ENCODE results near the gene PIK3R1.

PIK3R1 gene

GRCh38 chr5:68221488-68221887 lies 5.9 kb downstream of the PIK3R1 start:
- no peak overlapping the region for H3K27ac ChIP-seq (ENCODE audit: low read depth, low read length)
- no peaks in the 10 kb centered on the region for H3F3A ChIP-seq (ENCODE audit: control insufficient read depth, insufficient read depth)
- TF ChIP-seq EZH2phosphoT487 (IDR thresholded peaks at IDR 0.05; ENCODE audit: borderline replicate concordance, low read length) (no peak), CTCF (IDR thresholded peaks at IDR 0.05; ENCODE audit: low read depth, low read length, poor library complexity, severe bottlenecking) (no peak)
- no peak overlapping the region for H3K4me2 ChIP-seq (ENCODE audit: low read length)
- H3K4me3 ChIP-seq (ENCODE audit: low read length), result no peak overlapping the region
- H4K20me1 ChIP-seq (ENCODE audit: control insufficient read depth, insufficient read depth, low read depth, low read length), result peaks cover 19% of the 10 kb centered on the region
- peaks cover 16% of the 10 kb centered on the region for H3K4me1 ChIP-seq (ENCODE audit: control insufficient read depth, low read length)
- peaks cover 100% of the 10 kb centered on the region for H3K79me2 ChIP-seq (ENCODE audit: control insufficient read depth, low read length)
- H3K36me3 ChIP-seq (ENCODE audit: control insufficient read depth, low read length), result peaks cover 25% of the 10 kb centered on the region
- peaks cover 3% of the 10 kb centered on the region; the same call in 1 of the 2 replicates for H3K9me3 ChIP-seq (ENCODE audit: control insufficient read depth, insufficient read depth, low read length)
- H3K27me3 ChIP-seq (ENCODE audit: control insufficient read depth, low read length), result no peaks in the 10 kb centered on the region
- H3K9me2 ChIP-seq (replicated peaks; ENCODE audit: control insufficient read depth, low read length), result no peaks in the 10 kb centered on the region

- Histone ChIP-seq H3K4me3 (ENCODE audit: low read length) (no peak overlapping the region), H3K79me2 (ENCODE audit: control insufficient read depth, low read length) (peaks cover 94% of the 10 kb centered on the region), H3K27me3 (ENCODE audit: control insufficient read depth, low read length) (no peaks in the 10 kb centered on the region), H3F3A (ENCODE audit: control insufficient read depth, insufficient read depth) (no peaks in the 10 kb centered on the region), H3K27ac (ENCODE audit: low read depth, low read length) (no peak overlapping the region), H3K9me3 (ENCODE audit: control insufficient read depth, insufficient read depth, low read length) (peaks cover 3% of the 10 kb centered on the region; the same call in 1 of the 2 replicates), H3K4me2 (ENCODE audit: low read length) (no peak overlapping the region), H3K36me3 (ENCODE audit: control insufficient read depth, low read length) (peaks cover 34% of the 10 kb centered on the region), H3K9me2 (replicated peaks; ENCODE audit: control insufficient read depth, low read length) (no peaks in the 10 kb centered on the region), H4K20me1 (ENCODE audit: control insufficient read depth, insufficient read depth, low read depth, low read length) (peaks cover 19% of the 10 kb centered on the region), H3K4me1 (ENCODE audit: control insufficient read depth, low read length) (peaks cover 14% of the 10 kb centered on the region)
- no peak for TF ChIP-seq CTCF (IDR thresholded peaks at IDR 0.05; ENCODE audit: low read depth, low read length, poor library complexity, severe bottlenecking)
- no peak for TF ChIP-seq EZH2phosphoT487 (IDR thresholded peaks at IDR 0.05; ENCODE audit: borderline replicate concordance, low read length)
These were observed 6.8 kb downstream of the PIK3R1 start for GRCh38 chr5:68222310-68222709.

- Histone ChIP-seq H3K4me2 (ENCODE audit: low read length) (no peak overlapping the region), H3K9me3 (ENCODE audit: control insufficient read depth, insufficient read depth, low read length) (peaks cover 3% of the 10 kb centered on the region; the same call in 1 of the 2 replicates), H4K20me1 (ENCODE audit: control insufficient read depth, insufficient read depth, low read depth, low read length) (peaks cover 15% of the 10 kb centered on the region), H3K4me3 (ENCODE audit: low read length) (no peak overlapping the region), H3K4me1 (ENCODE audit: control insufficient read depth, low read length) (peaks cover 8% of the 10 kb centered on the region), H3K27me3 (ENCODE audit: control insufficient read depth, low read length) (no peaks in the 10 kb centered on the region), H3K9me2 (replicated peaks; ENCODE audit: control insufficient read depth, low read length) (no peaks in the 10 kb centered on the region), H3K27ac (ENCODE audit: low read depth, low read length) (no peak overlapping the region), H3F3A (ENCODE audit: control insufficient read depth, insufficient read depth) (no peaks in the 10 kb centered on the region), H3K79me2 (ENCODE audit: control insufficient read depth, low read length) (peaks cover 92% of the 10 kb centered on the region), H3K36me3 (ENCODE audit: control insufficient read depth, low read length) (peaks cover 39% of the 10 kb centered on the region)
- no peak for TF ChIP-seq CTCF (IDR thresholded peaks at IDR 0.05; ENCODE audit: low read depth, low read length, poor library complexity, severe bottlenecking)
- no peak for TF ChIP-seq EZH2phosphoT487 (IDR thresholded peaks at IDR 0.05; ENCODE audit: borderline replicate concordance, low read length)
These were observed 7.3 kb downstream of the PIK3R1 start for GRCh38 chr5:68222824-68223354.
